Endothelial cell of umbilical vein (primary cell): ENCODE data around the gene TNIP1.

Experiments used
- EZH2 ChIP-seq: IDR thresholded peaks from 2 replicates; pipeline ENCODE4 v1.6.1; 2012; ENCODE audit warnings: borderline replicate concordance, low read depth, mild to moderate bottlenecking, moderate library complexity, low read length, inconsistent platforms; ENCODE audit not compliant: severe bottlenecking
- GATA2 ChIP-seq: IDR thresholded peaks from 2 replicates; pipeline ENCODE4 v1.7.0; 2011; ENCODE audit warnings: low read depth, mild to moderate bottlenecking, moderate library complexity, mixed read lengths, low read length; ENCODE audit not compliant: insufficient read length, insufficient read depth
- MYC ChIP-seq: IDR thresholded peaks from one replicate; pipeline ENCODE4 v1.6.1; 2011; ENCODE audit warnings: mild to moderate bottlenecking, low read depth, low read length
- POLR2A ChIP-seq: IDR thresholded peaks from 2 replicates; pipeline ENCODE4 v1.6.1; 2012; ENCODE audit warnings: low read depth, mild to moderate bottlenecking, control low read depth, low read length
- POLR2AphosphoS5 ChIP-seq: IDR thresholded peaks from 2 replicates; pipeline ENCODE4 v1.6.1; 2012; ENCODE audit warnings: low read depth, mild to moderate bottlenecking, control low read depth, low read length, moderate library complexity; ENCODE audit not compliant: insufficient read depth
- TF ChIP-seq, protein P1 (sequence below), 2 donors: IDR thresholded peaks; 1 replicate in 1 of 2; 2 replicates in 1 of 2; pipeline ENCODE4 v1.5.1; 2011; ENCODE audit warnings: low read length in 2 of 2, mild to moderate bottlenecking in 2 of 2, moderate library complexity in 2 of 2, control low read depth in 1 of 2, inconsistent platforms in 1 of 2, low read depth in 1 of 2; ENCODE audit not compliant: insufficient read depth in 1 of 2; ENCODE audit errors: extremely low read depth in 1 of 2
- TF ChIP-seq, protein P2 (sequence below): IDR thresholded peaks from 2 replicates; pipeline ENCODE4 v1.6.1; 2011; ENCODE audit not compliant: insufficient read depth, insufficient read length

DNA sequence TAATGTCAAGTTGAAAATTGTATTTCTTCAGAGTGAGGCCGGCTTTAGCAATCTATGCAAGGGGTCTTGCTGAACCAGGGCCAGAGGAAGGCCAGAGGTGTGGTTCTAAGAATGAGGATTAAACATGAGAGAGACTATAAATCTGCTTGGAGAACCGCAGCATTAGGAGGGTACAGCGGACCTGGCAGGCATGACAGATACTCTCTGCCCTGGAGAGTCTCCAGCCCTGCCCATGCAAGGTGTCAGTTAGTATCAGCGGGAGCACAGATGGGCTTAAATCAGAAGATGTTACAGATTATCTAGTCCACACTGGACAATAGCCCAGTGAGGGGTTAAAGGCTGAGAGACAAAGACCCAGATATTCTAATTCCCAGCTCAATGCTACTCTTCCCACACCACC, 71.9 kb downstream of the TNIP1 start:
- TF ChIP-seq MYC (no peak), POLR2A (no peak), EZH2 (no peak), POLR2AphosphoS5 (no peak), GATA2 (no peak)
- TF ChIP-seq, protein P1, sequence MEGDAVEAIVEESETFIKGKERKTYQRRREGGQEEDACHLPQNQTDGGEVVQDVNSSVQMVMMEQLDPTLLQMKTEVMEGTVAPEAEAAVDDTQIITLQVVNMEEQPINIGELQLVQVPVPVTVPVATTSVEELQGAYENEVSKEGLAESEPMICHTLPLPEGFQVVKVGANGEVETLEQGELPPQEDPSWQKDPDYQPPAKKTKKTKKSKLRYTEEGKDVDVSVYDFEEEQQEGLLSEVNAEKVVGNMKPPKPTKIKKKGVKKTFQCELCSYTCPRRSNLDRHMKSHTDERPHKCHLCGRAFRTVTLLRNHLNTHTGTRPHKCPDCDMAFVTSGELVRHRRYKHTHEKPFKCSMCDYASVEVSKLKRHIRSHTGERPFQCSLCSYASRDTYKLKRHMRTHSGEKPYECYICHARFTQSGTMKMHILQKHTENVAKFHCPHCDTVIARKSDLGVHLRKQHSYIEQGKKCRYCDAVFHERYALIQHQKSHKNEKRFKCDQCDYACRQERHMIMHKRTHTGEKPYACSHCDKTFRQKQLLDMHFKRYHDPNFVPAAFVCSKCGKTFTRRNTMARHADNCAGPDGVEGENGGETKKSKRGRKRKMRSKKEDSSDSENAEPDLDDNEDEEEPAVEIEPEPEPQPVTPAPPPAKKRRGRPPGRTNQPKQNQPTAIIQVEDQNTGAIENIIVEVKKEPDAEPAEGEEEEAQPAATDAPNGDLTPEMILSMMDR (IDR thresholded peaks at IDR 0.05; ENCODE audit: extremely low read depth in 1 of 2, insufficient read depth in 1 of 2, low read depth in 1 of 2, low read length in 2 of 2), result no peak
- TF ChIP-seq, protein P2, sequence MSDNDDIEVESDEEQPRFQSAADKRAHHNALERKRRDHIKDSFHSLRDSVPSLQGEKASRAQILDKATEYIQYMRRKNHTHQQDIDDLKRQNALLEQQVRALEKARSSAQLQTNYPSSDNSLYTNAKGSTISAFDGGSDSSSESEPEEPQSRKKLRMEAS, result no peak
